HG02938 (cell line): ENCODE data around the gene MYOT.
"Not testable (repeated sequence)": the region's sequence is repeated elsewhere in the genome, so short reads cannot be mapped to it uniquely, and the experiment has no call there.

Experiments used
- ATAC-seq: cut with Tn5 transposase; IDR thresholded peaks from one replicate; pipeline ENCODE4 v1.9.1; 2021; ENCODE audit warnings: mild to moderate bottlenecking, moderate library complexity; ENCODE audit not compliant: unreplicated experiment

The MYOT gene

GRCh38 chr5:137867664-137868063, at the start of gene MYOT:
TSS of gene MYOT (plus strand) at chr5:137867860. CDS start at chr5:137870652, 2,792 bp downstream.
- no peak for ATAC-seq

GRCh38 chr5:137819766-137820165, 47.9 kb upstream of the MYOT start:
- ATAC-seq: no peak

GRCh38 chr5:137822158-137822764, 45.4 kb upstream of the MYOT start:
- ATAC-seq: no peak

- ATAC-seq: no peak
Observed at GRCh38 chr5:137822984-137823383, 44.7 kb upstream of the MYOT start.

GRCh38 chr5:137825165-137825564, 42.5 kb upstream of the MYOT start:
- ATAC-seq: no peak

- ATAC-seq: no peak
Observed at GRCh38 chr5:137826067-137826466, 41.6 kb upstream of the MYOT start.

- no peak for ATAC-seq
Observed at GRCh38 chr5:137828180-137828579, 39.5 kb upstream of the MYOT start.

GRCh38 chr5:137828664-137829063, 39.0 kb upstream of the MYOT start:
- no peak for ATAC-seq

GRCh38 chr5:137831105-137831504, 36.6 kb upstream of the MYOT start:
- ATAC-seq: no peak

GRCh38 chr5:137831526-137831925, 36.1 kb upstream of the MYOT start:
- no peak for ATAC-seq

- no peak for ATAC-seq
Observed at GRCh38 chr5:137832416-137832815, 35.2 kb upstream of the MYOT start.

GRCh38 chr5:137833463-137833862, 34.2 kb upstream of the MYOT start:
- ATAC-seq: no peak

- ATAC-seq: no peak
Observed at GRCh38 chr5:137834498-137835049, 33.1 kb upstream of the MYOT start.

GRCh38 chr5:137836298-137836697, 31.4 kb upstream of the MYOT start:
- ATAC-seq: no peak

- ATAC-seq: no peak
Observed at GRCh38 chr5:137836997-137837396, 30.7 kb upstream of the MYOT start.

- no peak for ATAC-seq
Observed at GRCh38 chr5:137837491-137838394, 29.9 kb upstream of the MYOT start.

- no peak for ATAC-seq
Observed at GRCh38 chr5:137838976-137839375, 28.7 kb upstream of the MYOT start.

- ATAC-seq: no peak
Observed at GRCh38 chr5:137842296-137842695, 25.4 kb upstream of the MYOT start.

- ATAC-seq: no peak
Observed at GRCh38 chr5:137843676-137844299, 23.9 kb upstream of the MYOT start.

GRCh38 chr5:137845472-137845871, 22.2 kb upstream of the MYOT start:
- no peak for ATAC-seq

- no peak for ATAC-seq
Observed at GRCh38 chr5:137847687-137848086, 20.0 kb upstream of the MYOT start.

- not testable (repeated sequence) for ATAC-seq
Observed at GRCh38 chr5:137853165-137853564, 14.5 kb upstream of the MYOT start.
